H1 (cell line): ENCODE results near the gene SPAG16.

Experiments
- ASH2L ChIP-seq: fragments of 200-600, 300-600 bp; sonication (generic); IDR thresholded peaks from one replicate; pipeline ENCODE4 v1.7.1; 2017; ENCODE audit warnings: low read length
- CHD2 ChIP-seq: IDR thresholded peaks from 2 replicates; pipeline ENCODE4 v1.6.1; 2012; ENCODE audit warnings: low read length, improper control_type of control experiment
- CTCF ChIP-seq, 3 experiments: IDR thresholded peaks; 1 replicate in 2 of 3; 2 replicates in 1 of 3; pipeline versions ENCODE4 v1.5.1 to v1.6.1; 2011; ENCODE audit warnings: low read length in 3 of 3, mild to moderate bottlenecking in 3 of 3, inconsistent platforms in 2 of 3, low read depth in 1 of 3, moderate library complexity in 1 of 3; ENCODE audit not compliant: insufficient read depth in 1 of 3; ENCODE audit errors: control extremely low read depth in 1 of 3
- EZH2 ChIP-seq: fragments of 200-600 bp; sonication (generic); IDR thresholded peaks from 2 replicates; pipeline ENCODE4 v1.7.1; 2012; ENCODE audit warnings: low read depth, mild to moderate bottlenecking, moderate library complexity, low read length, inconsistent platforms; ENCODE audit not compliant: severe bottlenecking
- GABPA ChIP-seq: IDR thresholded peaks from 2 replicates; pipeline ENCODE4 v1.6.1; 2011; ENCODE audit warnings: mild to moderate bottlenecking, low read length, moderate library complexity, borderline replicate concordance; ENCODE audit not compliant: insufficient read depth
- POLR2A ChIP-seq, 2 experiments: IDR thresholded peaks; 1 replicate in 1 of 2; 2 replicates in 1 of 2; pipeline ENCODE4 v1.6.1; 2011; ENCODE audit warnings: low read depth in 2 of 2, low read length in 2 of 2, mild to moderate bottlenecking in 2 of 2; ENCODE audit errors: control extremely low read depth in 1 of 2
- POLR2AphosphoS5 ChIP-seq: IDR thresholded peaks from 2 replicates; pipeline ENCODE4 v1.6.1; 2011; ENCODE audit warnings: low read depth, low read length
- RAD21 ChIP-seq, 2 experiments: IDR thresholded peaks in 1 of 2; conservative IDR thresholded peaks in 1 of 2; 2 replicates each; pipeline ENCODE4 v1.6.1; 2011; ENCODE audit warnings: low read depth in 2 of 2, low read length in 2 of 2, improper control_type of control experiment in 1 of 2, inconsistent platforms in 1 of 2, mild to moderate bottlenecking in 1 of 2, moderate library complexity in 1 of 2
- RBBP5 ChIP-seq: IDR thresholded peaks from 2 replicates; pipeline ENCODE4 v1.7.1; 2012; ENCODE audit warnings: low read depth, mild to moderate bottlenecking, inconsistent platforms, low read length, moderate library complexity, borderline replicate concordance
- RFX5 ChIP-seq: IDR thresholded peaks from 2 replicates; pipeline ENCODE4 v1.6.1; 2011; ENCODE audit warnings: low read depth, low read length, improper control_type of control experiment, borderline replicate concordance
- SIN3A ChIP-seq, 2 experiments: IDR thresholded peaks in 1 of 2; conservative IDR thresholded peaks in 1 of 2; 2 replicates each; pipeline ENCODE4 v1.6.1; 2011 to 2012; ENCODE audit warnings: low read length in 2 of 2, improper control_type of control experiment in 1 of 2, low read depth in 1 of 2, mild to moderate bottlenecking in 1 of 2
- TBP ChIP-seq: IDR thresholded peaks from 2 replicates; pipeline ENCODE4 v1.6.1; 2011; ENCODE audit warnings: low read depth, low read length, improper control_type of control experiment
- ZNF274 ChIP-seq: IDR thresholded peaks from 2 replicates; pipeline ENCODE4 v1.7.0; 2012; ENCODE audit warnings: low read length, borderline replicate concordance; ENCODE audit errors: extremely low read depth

- TF ChIP-seq TBP = no peak
- no peak for TF ChIP-seq CHD2
- TF ChIP-seq ASH2L = no peak
- TF ChIP-seq CTCF (IDR thresholded peaks at IDR 0.05; ENCODE audit: control extremely low read depth in 1 of 3, insufficient read depth in 1 of 3, low read depth in 1 of 3, low read length in 3 of 3) = no peak
- no peak for TF ChIP-seq RAD21 (IDR thresholded peaks at IDR 0.05 in 1 of 2, conservative IDR thresholded peaks at IDR 0.05 in 1 of 2; ENCODE audit: low read depth in 2 of 2, low read length in 2 of 2)
- TF ChIP-seq RBBP5 = no peak
- no peak for TF ChIP-seq SIN3A (conservative IDR thresholded peaks at IDR 0.05 in 1 of 2, IDR thresholded peaks at IDR 0.05 in 1 of 2; ENCODE audit: low read depth in 1 of 2, low read length in 2 of 2)
- TF ChIP-seq EZH2 = no peak
- no peak for TF ChIP-seq ZNF274
- TF ChIP-seq GABPA = no peak
- no peak for TF ChIP-seq RFX5
- TF ChIP-seq POLR2AphosphoS5 = no peak
- TF ChIP-seq POLR2A (IDR thresholded peaks at IDR 0.05; ENCODE audit: control extremely low read depth in 1 of 2, low read depth in 2 of 2, low read length in 2 of 2) = no peak
These were observed 711.3 kb downstream of the SPAG16 start for GRCh38 chr2:213995400-213996105.
